Activated CD8-positive, alpha-beta T cell treated with anti-CD3 and anti-CD28 coated beads for 36 hours (primary cell): ENCODE measurements around the gene ACTN1. TPM values are rescaled to one million over a fixed set of nuclear protein-coding genes. Genes with fewer than 3 reads are reported as not detected.

ENCODE experiments used
- ATAC-seq: fragments of 200-7000 bp; cut with Tn5 transposase; one replicate; pipeline ENCODE4 v1.10.0; 2021; ENCODE audit warnings: mild to moderate bottlenecking, moderate library complexity
- CTCF ChIA-PET: fragments of 350-600 bp; sonication (Branson Sonifier 250); formaldehyde crosslinking; loops from one replicate; lab custom pipeline; 2021; ENCODE audit warnings: antibody characterized with exemption; lab: Charles Lee
- POLR2A ChIA-PET: fragments of 350-600 bp; sonication (Branson Sonifier 250); formaldehyde crosslinking; loops from one replicate; lab custom pipeline; 2021; ENCODE audit warnings: antibody characterized with exemption; lab: Charles Lee
- DNase-seq: peaks from one replicate; pipeline ENCODE4 v3.0.0-alpha.2; 2020
- H3K27ac Mint-ChIP-seq: one replicate; pipeline ENCODE4 v1.8.0; 2021; ENCODE audit warnings: mild to moderate bottlenecking, mixed read lengths
- H3K27me3 Mint-ChIP-seq: one replicate; pipeline ENCODE4 v1.8.0; 2021; ENCODE audit warnings: mixed read lengths
- H3K36me3 Mint-ChIP-seq: one replicate; pipeline ENCODE4 v1.8.0; 2021; ENCODE audit warnings: low read depth, mixed read lengths
- H3K4me1 Mint-ChIP-seq: one replicate; pipeline ENCODE4 v1.8.0; 2021; ENCODE audit warnings: low read depth, mixed read lengths
- H3K4me3 Mint-ChIP-seq: one replicate; pipeline ENCODE4 v1.8.0; 2021; ENCODE audit warnings: mild to moderate bottlenecking, moderate library complexity, mixed read lengths
- H3K9me3 Mint-ChIP-seq: one replicate; pipeline ENCODE4 v1.8.0; 2021; ENCODE audit warnings: mixed read lengths
- CTCF ChIP-seq: fragments of 200-600 bp; IDR thresholded peaks from one replicate; pipeline ENCODE4 v1.8.0; 2022; ENCODE audit warnings: antibody characterized with exemption, mild to moderate bottlenecking
- intact Hi-C: fragments of 100-400 bp; cut with micrococcal nuclease; formaldehyde crosslinking; loops from one replicate; pipeline ENCODE4 v1.10.0; 2022
- total RNA-seq, 2 experiments: library from RNA; stranded (reverse); gene quantifications; one replicate each; pipeline ENCODE4 v1.2.3, GENCODE V29; 2021

ACTN1 gene
- total RNA-seq, 2 experiments from 2014 or later, result 214 TPM

- Mint-ChIP-seq H3K4me1 (no peaks in the 10 kb centered on the region), H3K36me3 (peaks cover 10% of the 10 kb centered on the region)
- POLR2A ChIA-PET, result no interaction called here
Measured at GRCh38 chr14:68862954-68863594, 116.0 kb downstream of the ACTN1 start.

GRCh38 chr14:68860771-68861170, 118.3 kb downstream of the ACTN1 start:
- ATAC-seq (no peak), DNase-seq (no peak)
- intact Hi-C loops, result loop anchor here (5.0 kb wide), 1 partner anchor 247 kb away; no protein-coding TSS in a partner anchor
- TF ChIP-seq CTCF, result no peak
- Mint-ChIP-seq H3K27ac (no peak overlapping the region), H3K4me3 (no peak overlapping the region), H3K4me1 (no peaks in the 10 kb centered on the region), H3K27me3 (no peaks in the 10 kb centered on the region), H3K9me3 (peaks cover 8% of the 10 kb centered on the region), H3K36me3 (peaks cover 9% of the 10 kb centered on the region)
- ChIA-PET POLR2A (no interaction called here), CTCF (interaction anchor here (1.4 to 6.0 kb wide), 2 partner anchors 17 to 248 kb away, joined by 3 to 29 read pairs; no protein-coding TSS in a partner anchor)

More at GRCh38 chr14:68862954-68863594, 116.0 kb downstream of the ACTN1 start:
- Mint-ChIP-seq H3K27ac (no peak overlapping the region), H3K27me3 (no peaks in the 10 kb centered on the region), H3K4me3 (no peak overlapping the region), H3K9me3 (peaks cover 9% of the 10 kb centered on the region)
- CTCF ChIA-PET, result interaction anchor here (0.6 to 6.0 kb wide), 38 partner anchors 9 to 921 kb away, joined by 3 to 42 read pairs (median 4); no protein-coding TSS in a partner anchor
- peak; percentile 72 for TF ChIP-seq CTCF
- ATAC-seq, result peak; percentile 56
- intact Hi-C loops, result loop anchor here (5.0 kb wide), 1 partner anchor 244 kb away; no protein-coding TSS in a partner anchor
- DNase-seq, result peak; percentile 90

GRCh38 chr14:68857516-68858070, 121.5 kb downstream of the ACTN1 start:
- Mint-ChIP-seq H3K27ac (no peak overlapping the region), H3K9me3 (no peaks in the 10 kb centered on the region), H3K36me3 (no peaks in the 10 kb centered on the region), H3K4me1 (no peaks in the 10 kb centered on the region), H3K27me3 (no peaks in the 10 kb centered on the region), H3K4me3 (no peak overlapping the region)
- intact Hi-C loops, result no loop called here
- DNase-seq (no peak), ATAC-seq (no peak)
- ChIA-PET CTCF (no interaction called here), POLR2A (no interaction called here)
- no peak for TF ChIP-seq CTCF

GRCh38 chr14:68856572-68856971, 122.5 kb downstream of the ACTN1 start:
- ChIA-PET POLR2A (no interaction called here), CTCF (no interaction called here)
- intact Hi-C loops, result no loop called here
- DNase-seq (no peak), ATAC-seq (no peak)
- Mint-ChIP-seq H3K36me3 (no peaks in the 10 kb centered on the region), H3K4me3 (no peak overlapping the region), H3K27ac (no peak overlapping the region), H3K9me3 (peaks cover 3% of the 10 kb centered on the region), H3K4me1 (no peaks in the 10 kb centered on the region), H3K27me3 (no peaks in the 10 kb centered on the region)
- TF ChIP-seq CTCF, result no peak

- H3K27ac Mint-ChIP-seq, result no peak overlapping the region
- ChIA-PET POLR2A (interaction anchor here (0.7 kb wide), 1 partner anchor 454 kb away, joined by 3 read pairs; no protein-coding TSS in a partner anchor), CTCF (interaction anchor here (2.0 to 2.2 kb wide), 2 partner anchors 9 to 10 kb away, joined by 8 to 9 read pairs; no protein-coding TSS in a partner anchor)
- TF ChIP-seq CTCF, result no peak
- H3K9me3 Mint-ChIP-seq, result peaks cover 3% of the 10 kb centered on the region
- H3K4me1 Mint-ChIP-seq, result no peaks in the 10 kb centered on the region
- H3K36me3 Mint-ChIP-seq, result no peaks in the 10 kb centered on the region
- no peaks in the 10 kb centered on the region for H3K27me3 Mint-ChIP-seq
- ATAC-seq (peak; percentile 61), DNase-seq (no peak)
- intact Hi-C loops, result no loop called here
- no peak overlapping the region for H3K4me3 Mint-ChIP-seq
Measured at GRCh38 chr14:68854421-68854820, 124.7 kb downstream of the ACTN1 start.
